Adrenal gland (tissue), 5 donors: ENCODE data around the gene ATXN2L.

Experiments
- CTCF ChIP-seq, 6 experiments: fragments of 450-650 bp in 4 of 6; fragments of 200-600 bp in 2 of 6; sonication (generic) in 1 of 6; IDR thresholded peaks; 1 replicate in 5 of 6; 2 replicates in 1 of 6; pipeline versions ENCODE4 v1.5.1 to v1.8.0; 2016 to 2021; ENCODE audit warnings: antibody characterized with exemption in 6 of 6, mild to moderate bottlenecking in 2 of 6, moderate library complexity in 1 of 6
- POLR2A ChIP-seq, 2 donors: fragments of 450-650 bp; IDR thresholded peaks; one replicate each; pipeline ENCODE4 v1.6.1; 2017; ENCODE audit warnings: antibody characterized with exemption in 2 of 2, mild to moderate bottlenecking in 2 of 2, moderate library complexity in 1 of 2
- donor health status: DM: no; HTN: no; CAD: no.

DNA sequence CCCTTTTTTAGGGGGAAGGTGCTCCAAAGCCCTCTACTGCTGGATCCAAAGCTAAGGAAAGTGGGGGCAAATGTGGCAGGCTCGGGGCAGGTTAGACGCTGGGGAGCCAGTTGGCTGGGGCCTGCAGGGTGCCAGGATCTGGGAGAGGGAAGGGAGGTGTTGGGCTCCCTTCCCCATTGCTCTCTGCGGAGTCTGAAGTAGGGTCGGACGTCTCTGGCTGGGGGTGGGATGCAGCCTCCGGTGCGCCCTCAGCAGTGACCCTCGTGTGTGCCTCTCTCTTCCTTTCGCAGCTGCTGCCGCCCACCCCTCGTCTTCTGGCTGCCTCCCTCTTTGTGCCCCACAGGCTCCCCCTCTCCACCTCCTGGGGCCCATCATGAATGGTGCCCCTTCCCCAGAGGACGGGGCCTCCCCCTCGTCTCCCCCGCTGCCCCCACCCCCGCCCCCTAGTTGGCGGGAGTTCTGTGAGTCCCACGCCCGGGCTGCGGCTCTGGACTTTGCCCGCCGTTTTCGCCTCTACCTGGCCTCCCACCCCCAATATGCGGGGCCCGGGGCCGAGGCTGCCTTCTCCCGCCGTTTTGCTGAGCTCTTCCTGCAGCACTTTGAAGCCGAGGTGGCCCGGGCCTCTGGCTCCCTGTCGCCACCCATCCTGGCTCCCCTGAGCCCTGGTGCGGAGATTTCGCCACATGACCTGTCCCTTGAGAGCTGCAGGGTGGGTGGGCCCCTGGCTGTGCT lies 43.1 kb downstream of the ATXN2L start:
- TF ChIP-seq CTCF (IDR thresholded peaks at IDR 0.05) (no peak), POLR2A (IDR thresholded peaks at IDR 0.05) (no peak)
